GM19397 (cell line): Measurements from ENCODE around the gene PLA2G2F.

Source experiments
- ATAC-seq: cut with Tn5 transposase; IDR thresholded peaks from one replicate; pipeline ENCODE4 v1.9.1; 2021; ENCODE audit warnings: mild to moderate bottlenecking, moderate library complexity; ENCODE audit not compliant: unreplicated experiment

PLA2G2F gene

DNA sequence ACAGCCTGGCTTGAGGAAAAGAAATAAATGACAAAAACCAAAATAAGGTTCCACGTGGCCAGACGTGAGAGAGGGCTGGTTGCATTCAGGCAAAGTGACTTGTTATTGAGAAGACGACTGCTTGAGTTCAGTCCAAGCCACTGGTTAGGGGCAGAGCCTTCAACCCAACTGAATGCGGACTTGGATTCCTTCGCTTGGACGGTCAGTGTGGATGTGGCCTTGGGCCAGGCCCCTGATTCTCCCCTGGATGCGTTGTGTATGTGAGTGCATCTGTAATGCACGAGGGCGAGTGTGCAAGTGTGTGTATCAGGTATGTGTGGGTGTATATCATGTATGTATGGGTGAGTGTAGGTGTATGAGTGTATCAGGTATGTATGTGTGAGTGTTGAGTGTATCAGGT is 1.9 kb downstream of the PLA2G2F start:
- no peak for ATAC-seq

- no peak for ATAC-seq
These were observed 2.3 kb downstream of the PLA2G2F start for GRCh38 chr1:20141466-20141865.

GRCh38 chr1:20142001-20142710 is 3.0 kb downstream of the PLA2G2F start:
- ATAC-seq, result no peak

DNA sequence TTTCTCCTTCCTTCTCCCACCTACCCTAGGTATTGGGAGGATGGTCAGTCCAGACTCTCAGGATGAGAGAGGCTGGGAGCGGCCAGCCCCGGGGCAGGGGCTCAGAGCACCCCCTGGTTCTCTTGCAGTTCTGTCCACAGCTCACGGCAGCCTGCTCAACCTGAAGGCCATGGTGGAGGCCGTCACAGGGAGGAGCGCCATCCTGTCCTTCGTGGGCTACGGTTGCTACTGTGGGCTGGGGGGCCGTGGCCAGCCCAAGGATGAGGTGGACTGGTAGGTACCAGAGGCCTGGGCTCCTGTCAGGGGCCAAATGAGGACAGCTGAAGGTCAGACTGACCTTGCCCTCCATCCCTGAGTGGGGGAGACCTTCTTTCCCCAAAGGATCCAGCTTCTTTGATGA is 4.2 kb downstream of the PLA2G2F start:
- ATAC-seq, result no peak

GRCh38 chr1:20143734-20144565 is 4.8 kb downstream of the PLA2G2F start:
- ATAC-seq, result no peak

DNA sequence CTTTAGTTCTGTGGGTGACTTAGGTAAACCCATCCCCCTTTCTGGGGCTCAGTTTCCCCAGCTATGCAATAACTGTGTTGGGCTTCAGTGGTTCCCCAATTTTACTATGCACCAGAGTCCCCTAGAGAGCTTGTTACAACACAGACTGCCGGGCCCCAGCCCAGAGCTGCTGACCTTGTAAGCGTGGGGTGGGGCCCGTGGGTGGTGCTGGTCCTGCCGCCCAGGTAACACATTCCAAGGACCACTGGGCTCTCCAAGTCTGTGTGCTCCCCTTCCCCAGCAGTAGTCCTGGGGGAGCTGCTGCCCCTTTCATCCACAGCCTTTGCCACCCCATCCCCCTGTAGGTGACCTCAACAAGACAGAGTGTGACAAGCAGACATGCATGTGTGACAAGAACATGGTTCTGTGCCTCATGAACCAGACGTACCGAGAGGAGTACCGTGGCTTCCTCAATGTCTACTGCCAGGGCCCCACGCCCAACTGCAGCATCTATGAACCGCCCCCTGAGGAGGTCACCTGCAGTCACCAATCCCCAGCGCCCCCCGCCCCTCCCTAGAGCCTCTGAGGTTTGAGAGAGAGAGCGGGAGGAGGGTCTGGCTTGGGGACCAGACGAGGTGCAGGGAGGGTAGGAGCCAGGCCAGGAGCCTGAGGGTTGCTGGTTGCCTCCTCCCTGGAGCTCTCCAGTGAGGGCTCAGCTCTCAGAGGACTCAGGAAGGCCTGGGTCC is 8.9 kb downstream of the PLA2G2F start:
- ATAC-seq, result no peak

DNA sequence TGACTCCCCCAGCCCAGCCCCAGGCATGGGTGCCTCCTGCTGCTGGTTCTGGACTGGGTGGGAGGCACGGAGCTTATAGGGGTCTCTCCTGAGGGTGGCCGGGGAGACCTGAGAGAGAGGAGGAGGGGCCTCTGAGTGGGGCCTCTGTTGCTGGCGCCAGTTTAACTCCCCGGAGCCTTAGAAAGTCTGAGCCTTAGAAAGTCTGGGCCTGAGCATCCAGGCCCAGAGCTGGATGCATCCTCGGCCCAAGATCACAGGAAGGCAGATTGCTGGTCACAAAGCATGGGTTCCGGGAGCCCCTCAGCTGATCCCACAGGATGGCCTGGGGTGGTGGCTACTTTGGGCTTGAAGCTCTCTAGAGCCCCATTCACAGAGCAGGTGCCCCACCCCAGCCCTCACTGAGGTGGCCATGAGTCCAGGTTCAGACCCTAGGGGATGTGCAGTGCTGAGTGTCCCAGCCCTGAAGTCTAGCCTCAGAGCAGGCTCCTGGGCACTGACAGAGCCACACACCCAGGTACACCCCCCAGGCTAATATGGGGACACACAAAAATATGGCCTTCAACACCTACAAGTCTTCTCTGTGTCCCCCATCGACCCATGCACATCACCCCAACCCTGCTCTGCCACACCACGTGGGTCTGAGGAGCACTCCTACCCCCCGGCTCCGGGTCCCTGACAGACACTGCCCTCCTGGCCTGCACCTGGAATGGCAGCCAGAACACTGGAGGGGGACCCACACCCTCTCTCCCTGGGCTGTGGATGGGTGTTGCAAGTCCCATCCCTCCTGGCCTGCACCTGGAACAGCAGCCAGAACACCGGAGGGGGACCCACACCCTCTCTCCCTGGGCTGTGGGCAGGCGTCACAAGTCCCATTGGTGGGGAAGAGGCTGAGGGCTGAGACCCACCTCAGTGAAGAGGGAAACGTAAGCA is 9.7 kb downstream of the PLA2G2F start:
- no peak for ATAC-seq

DNA sequence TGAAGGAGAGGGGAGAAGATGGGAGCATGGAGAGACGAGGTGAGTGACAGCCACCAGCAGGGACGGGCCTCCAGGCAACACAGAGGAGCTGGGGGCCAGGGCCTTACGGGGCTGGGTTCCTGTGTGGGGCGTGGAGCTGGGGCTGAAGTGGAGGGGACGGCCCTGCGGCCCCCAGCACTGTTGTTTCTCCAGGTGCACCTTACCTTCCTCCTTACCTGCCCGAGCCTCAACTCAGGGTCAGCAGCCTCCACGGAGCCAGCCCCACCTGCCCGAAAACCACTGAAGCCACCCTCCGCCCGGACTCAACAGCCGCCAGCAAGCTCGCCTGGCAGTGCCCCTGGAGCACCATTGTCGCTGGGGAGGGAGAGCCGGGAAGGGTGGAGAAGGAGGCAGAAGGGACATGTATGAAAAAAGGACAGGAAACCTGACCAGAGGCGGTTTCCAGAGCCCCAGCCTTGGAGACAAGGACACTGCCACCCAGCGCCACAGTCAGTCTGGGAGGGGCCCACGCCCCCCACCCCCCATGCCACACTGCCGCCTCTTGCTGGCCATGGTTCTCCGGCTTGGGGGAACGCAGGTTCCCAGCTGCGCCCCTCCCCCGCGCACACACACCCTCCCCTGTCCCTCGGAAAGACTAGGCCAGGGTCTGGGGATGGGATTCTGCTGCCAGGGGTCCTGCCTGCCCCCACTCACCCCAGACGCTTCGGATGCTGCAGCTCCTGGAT is 10.6 kb downstream of the PLA2G2F start:
- no peak for ATAC-seq

- ATAC-seq, result no peak
These were observed 11.2 kb downstream of the PLA2G2F start for GRCh38 chr1:20150326-20150705.

DNA sequence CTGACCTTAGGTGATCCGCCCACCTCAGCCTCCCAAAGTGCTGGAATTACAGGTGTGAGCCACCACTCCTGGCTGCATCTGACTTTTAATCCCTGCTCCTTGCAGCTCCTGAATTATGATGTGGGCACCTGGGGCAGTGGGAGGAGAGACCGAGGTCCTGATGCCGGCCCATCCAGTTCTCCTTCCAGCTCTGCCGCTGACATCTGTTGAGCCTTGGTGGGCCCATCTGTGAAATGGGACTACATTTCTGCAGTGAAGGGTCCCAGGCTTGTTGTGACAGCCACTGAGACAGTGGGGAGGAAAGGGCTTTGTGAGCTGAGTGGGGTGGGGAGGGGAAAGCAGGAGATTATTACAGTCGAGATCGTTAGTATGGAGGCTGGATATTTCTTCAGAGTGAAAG is 11.8 kb downstream of the PLA2G2F start:
- no peak for ATAC-seq

DNA sequence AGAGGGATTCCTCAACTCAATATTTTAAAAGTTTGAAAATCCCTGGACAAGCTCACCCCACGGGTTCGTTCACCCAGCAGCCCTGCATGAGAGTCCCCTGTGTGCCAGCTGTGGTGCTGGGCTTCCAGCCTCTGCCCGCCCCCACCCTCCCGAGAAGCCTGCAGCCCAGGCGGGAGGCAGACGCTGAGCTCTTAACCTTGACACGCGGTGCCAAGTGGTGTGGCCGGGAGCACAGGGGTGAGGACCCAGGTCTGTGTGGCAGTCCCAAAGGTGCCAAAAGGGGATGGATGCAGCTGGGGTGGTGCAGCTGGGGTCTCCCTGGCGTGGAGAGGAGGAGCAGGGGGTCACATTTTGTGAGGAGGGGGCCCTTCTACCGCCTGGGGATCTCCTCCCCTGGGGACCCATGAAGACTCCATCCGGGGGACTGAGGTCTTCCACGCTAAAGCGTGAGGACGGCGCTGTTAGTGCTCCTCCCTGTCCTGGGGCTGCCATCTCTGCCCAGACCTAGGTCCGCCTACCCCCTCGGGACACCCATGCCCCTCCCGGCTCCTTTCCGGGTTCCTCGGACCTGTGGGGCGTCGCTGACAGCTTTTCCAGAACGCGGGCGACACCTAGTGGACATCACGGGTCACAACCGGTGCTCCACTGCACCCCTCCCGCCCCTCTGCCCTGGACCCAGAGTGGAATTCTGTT is 12.9 kb downstream of the PLA2G2F start:
- peak; percentile 66 for ATAC-seq

DNA sequence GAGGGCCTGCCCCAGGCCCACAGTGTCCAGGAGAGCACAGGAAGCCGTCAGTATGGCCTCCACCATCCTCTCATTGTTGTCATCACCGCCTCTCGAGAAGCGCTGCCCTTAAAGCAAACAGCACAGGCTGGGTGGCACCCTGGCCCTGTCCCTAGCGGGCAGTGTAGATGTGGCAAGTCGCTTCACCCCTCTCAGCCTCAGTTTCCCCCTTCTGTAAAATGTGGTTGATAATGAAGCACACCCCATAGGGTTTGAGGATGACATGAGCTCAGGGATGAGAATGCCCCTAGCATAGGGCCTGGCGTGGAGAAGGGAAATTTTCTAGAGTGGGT is 13.4 kb downstream of the PLA2G2F start:
- peak; percentile 10 for ATAC-seq

GRCh38 chr1:20153000-20153418 is 13.9 kb downstream of the PLA2G2F start:
- no peak for ATAC-seq

DNA sequence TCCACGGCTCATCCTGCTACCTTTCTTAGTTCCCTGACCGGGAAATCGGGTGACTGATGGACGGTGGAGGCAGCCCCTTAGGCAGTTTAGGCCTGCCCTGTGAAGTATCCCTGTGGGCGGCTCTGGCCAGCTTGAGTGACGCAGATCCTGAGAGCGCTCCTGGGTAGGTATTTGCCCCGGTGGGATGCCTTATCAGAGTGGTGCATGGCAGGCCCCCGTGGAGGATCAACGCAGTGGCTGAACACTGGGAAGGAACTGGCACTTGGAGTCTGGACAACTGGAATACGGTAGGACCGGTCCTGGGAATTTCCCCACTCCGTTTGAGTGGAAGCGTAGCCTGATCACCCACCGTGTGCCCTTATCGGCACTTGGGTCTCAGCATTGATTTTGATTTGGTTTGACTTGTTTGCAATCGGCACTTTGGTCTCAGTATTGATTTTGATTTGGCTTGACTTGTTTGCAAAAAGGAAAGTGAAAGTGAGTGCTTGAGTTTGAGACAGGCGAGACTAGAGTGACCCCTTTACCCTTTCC is 15.2 kb downstream of the PLA2G2F start:
- no peak for ATAC-seq

DNA sequence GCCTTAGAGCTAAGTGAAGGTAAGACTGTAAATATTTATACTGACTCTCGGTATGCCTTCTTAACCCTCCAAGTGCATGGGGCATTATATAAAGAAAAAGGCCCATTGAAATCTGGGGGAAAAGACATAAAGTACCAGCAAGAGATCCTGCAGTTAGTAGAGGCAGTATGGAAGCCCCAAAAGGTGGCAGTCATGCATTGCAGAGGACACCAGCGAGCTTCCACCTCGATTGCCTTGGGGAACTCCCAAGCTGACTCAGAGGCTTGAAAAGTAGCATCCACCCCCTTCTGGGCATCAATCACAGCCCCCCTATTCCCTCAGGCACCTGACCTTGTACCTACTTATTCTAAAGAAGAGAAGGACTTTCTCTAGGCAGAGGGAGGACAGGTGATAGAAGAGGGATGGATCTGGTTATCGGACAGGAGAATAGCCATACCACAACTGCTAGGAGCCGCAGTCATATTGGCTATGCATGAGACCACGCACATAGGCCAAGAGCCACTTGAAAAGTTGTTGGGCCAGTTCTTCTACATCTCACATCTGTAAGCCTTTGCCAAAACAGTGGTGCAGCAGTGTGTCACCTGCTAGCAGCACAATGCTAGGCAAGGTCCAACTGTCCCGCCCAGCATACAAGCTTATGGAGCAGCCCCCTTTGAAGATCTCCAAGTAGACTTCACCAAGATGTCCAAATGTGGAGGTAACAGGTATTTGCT is 19.4 kb downstream of the PLA2G2F start:
- no peak for ATAC-seq

DNA sequence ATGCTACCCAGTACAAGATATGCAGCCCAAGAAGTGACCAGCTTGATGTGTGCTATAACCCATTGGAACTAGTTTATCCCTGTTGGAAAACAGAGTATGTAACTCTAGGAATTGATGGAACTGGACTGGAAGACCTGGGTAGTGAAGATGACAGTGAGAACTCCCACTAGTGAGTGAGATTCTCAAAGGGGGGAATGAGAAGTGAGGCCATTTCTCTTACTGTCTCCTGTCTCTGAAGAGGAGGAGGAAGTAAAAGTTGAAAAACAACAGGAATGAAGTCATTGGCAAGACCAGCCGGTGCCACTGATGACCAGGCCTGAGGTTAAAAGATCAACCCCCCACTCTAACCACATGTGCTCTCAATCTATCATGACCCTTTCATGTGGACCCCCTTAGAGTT is 20.9 kb downstream of the PLA2G2F start:
- ATAC-seq, result no peak

DNA sequence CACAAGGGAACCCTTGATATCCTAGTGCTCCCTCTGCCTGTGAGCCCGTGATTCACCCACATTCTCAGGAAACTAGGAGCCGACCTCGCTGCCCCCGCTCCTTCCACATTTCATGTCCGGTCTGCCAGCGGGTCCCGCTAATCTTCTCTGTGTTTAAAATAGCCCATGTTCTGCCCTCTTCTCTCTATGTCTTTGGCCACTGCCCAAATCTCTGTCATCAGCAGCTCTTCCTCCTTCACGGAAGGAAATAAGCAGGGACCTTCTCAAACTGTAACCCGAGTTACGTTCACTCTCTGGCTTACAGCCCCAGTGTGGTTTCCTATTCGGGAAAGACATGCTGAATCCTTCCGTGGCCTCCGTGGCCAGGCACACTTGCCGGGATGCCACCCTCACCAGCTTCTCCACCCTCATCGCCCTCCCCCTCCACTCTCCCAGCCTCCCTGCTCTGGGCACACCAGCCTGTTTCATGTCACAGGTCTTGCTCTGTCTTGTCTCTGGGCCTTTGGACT is 25.6 kb downstream of the PLA2G2F start:
- no peak for ATAC-seq

DNA sequence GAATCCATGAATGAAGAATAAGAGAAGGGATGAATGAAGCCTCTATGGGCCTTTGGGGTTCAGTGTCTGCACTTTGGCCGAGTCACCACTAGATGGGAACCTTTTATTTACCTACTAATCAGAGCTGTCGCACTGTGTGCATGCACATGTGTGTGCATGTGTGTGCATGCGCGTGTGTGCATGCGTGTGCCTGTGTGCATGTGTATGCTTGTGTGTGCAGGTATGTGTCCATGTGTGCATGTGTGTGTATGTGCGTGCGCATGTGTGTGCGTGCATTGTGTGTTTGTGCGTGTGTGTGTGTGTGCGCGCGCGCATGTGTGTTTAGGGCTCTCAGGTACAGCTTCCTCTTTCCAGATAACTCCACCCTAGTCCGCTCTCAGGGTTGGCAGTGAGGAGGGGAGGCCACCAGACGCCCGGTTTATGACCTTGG is 26.4 kb downstream of the PLA2G2F start:
- no peak for ATAC-seq
